Vagina (tissue), 2 donors: ENCODE data around the gene TRIM26. TPM values are rescaled to one million over a fixed set of nuclear protein-coding genes. Genes with fewer than 3 reads are reported as not detected.

Source experiments
- DNase-seq, 2 donors: peaks; one replicate each; pipeline ENCODE4 v3.0.0-alpha.2; 2017; ENCODE audit errors: extremely low spot score in 2 of 2
- H3K27ac ChIP-seq: fragments of 200-600 bp; sonication (generic); one replicate; pipeline ENCODE4 v1.5.1; 2019
- H3K27me3 ChIP-seq: fragments of 200-600 bp; sonication (generic); one replicate; pipeline ENCODE4 v1.5.1; 2019
- H3K36me3 ChIP-seq, 2 donors: fragments of 200-600 bp; sonication (generic); one replicate each; pipeline ENCODE4 v1.5.1; 2017 to 2019
- H3K4me1 ChIP-seq: fragments of 200-600 bp; sonication (generic); one replicate; pipeline ENCODE4 v1.5.1; 2019
- H3K4me3 ChIP-seq, 2 donors: fragments of 200-600 bp; sonication (generic); 1 replicate in 1 of 2; 2 replicates in 1 of 2; pipeline ENCODE4 v1.5.1; 2016 to 2019
- H3K9me3 ChIP-seq: fragments of 200-600 bp; sonication (generic); one replicate; pipeline ENCODE4 v1.5.1; 2019
- CTCF ChIP-seq, 3 experiments: fragments of 450-650 bp in 2 of 3; fragments of 200-600 bp in 1 of 3; sonication (generic) in 1 of 3; IDR thresholded peaks; one replicate each; pipeline ENCODE4 v1.5.1; 2017 to 2019; ENCODE audit warnings: antibody characterized with exemption in 3 of 3, mild to moderate bottlenecking in 2 of 3, moderate library complexity in 2 of 3
- POLR2A ChIP-seq, 2 donors: fragments of 450-650 bp; IDR thresholded peaks; one replicate each; pipeline ENCODE4 v1.6.1; 2017; ENCODE audit warnings: antibody characterized with exemption in 2 of 2, mild to moderate bottlenecking in 2 of 2, moderate library complexity in 2 of 2
- POLR2AphosphoS5 ChIP-seq, 2 donors: sonication (generic); formaldehyde crosslinking; IDR thresholded peaks; one replicate each; pipeline ENCODE4 v1.9.0; 2017; ENCODE audit warnings: antibody characterized with exemption in 2 of 2, mild to moderate bottlenecking in 2 of 2, low read depth in 1 of 2; ENCODE audit not compliant: insufficient read depth in 1 of 2
- intact Hi-C: fragments of 100-400 bp; cut with DNase I; formaldehyde crosslinking; loops from one replicate; pipeline ENCODE4 v1.15.1; 2023
- total RNA-seq: library from RNA; depleted of rRNA; stranded (reverse); fragments of >200 nt; gene quantifications from one replicate; pipeline ENCODE4 v1.2.3, GENCODE V29; 2016

Gene TRIM26
- total RNA-seq, 1 donor from 2014 or later, result 35.4 TPM

GRCh38 chr6:30214657-30214982 is 1.4 kb upstream of the TRIM26 start:
- Histone ChIP-seq H3K4me1 (peaks cover 36% of the 10 kb centered on the region), H3K4me3 (peak overlapping the region; percentile 92 to 94), H3K27ac (peak overlapping the region; percentile 99), H3K36me3 (no peaks in the 10 kb centered on the region), H3K27me3 (no peaks in the 10 kb centered on the region), H3K9me3 (no peaks in the 10 kb centered on the region)
- TF ChIP-seq POLR2AphosphoS5 (IDR thresholded peaks at IDR 0.05; ENCODE audit: insufficient read depth in 1 of 2, low read depth in 1 of 2) (no peak), CTCF (IDR thresholded peaks at IDR 0.05) (no peak), POLR2A (IDR thresholded peaks at IDR 0.05) (no peak)
- intact Hi-C loops, result no loop called here
- no peak for DNase-seq

GRCh38 chr6:30213957-30214656 is 901 bp upstream of the TRIM26 start:
- DNase-seq, result peak in 1 of 2 donors; percentile 91
- no peaks in the 10 kb centered on the region for H3K27me3 ChIP-seq
- intact Hi-C loops, result no loop called here
- TF ChIP-seq POLR2AphosphoS5 (IDR thresholded peaks at IDR 0.05; ENCODE audit: insufficient read depth in 1 of 2, low read depth in 1 of 2) (peak; percentile 23 to 53), POLR2A (IDR thresholded peaks at IDR 0.05) (peak in 1 of 2 donors; percentile 38), CTCF (IDR thresholded peaks at IDR 0.05) (no peak)
- H3K4me3 ChIP-seq, result peak overlapping the region; percentile 92 to 94
- H3K27ac ChIP-seq, result peak overlapping the region; percentile 99
- H3K9me3 ChIP-seq, result no peaks in the 10 kb centered on the region
- no peaks in the 10 kb centered on the region for H3K36me3 ChIP-seq
- peaks cover 41% of the 10 kb centered on the region for H3K4me1 ChIP-seq

- Histone ChIP-seq H3K36me3 (no peaks in the 10 kb centered on the region), H3K27ac (peak overlapping the region; percentile 99), H3K4me1 (peaks cover 44% of the 10 kb centered on the region), H3K4me3 (peak overlapping the region; percentile 92 to 94), H3K27me3 (no peaks in the 10 kb centered on the region), H3K9me3 (no peaks in the 10 kb centered on the region)
- intact Hi-C loops, result no loop called here
- TF ChIP-seq POLR2AphosphoS5 (IDR thresholded peaks at IDR 0.05; ENCODE audit: insufficient read depth in 1 of 2, low read depth in 1 of 2) (no peak), POLR2A (IDR thresholded peaks at IDR 0.05) (no peak), CTCF (IDR thresholded peaks at IDR 0.05) (no peak)
- DNase-seq, result no peak
Measured at GRCh38 chr6:30213667-30213956, 406 bp upstream of the TRIM26 start.

GRCh38 chr6:30211899-30212298 is 1.3 kb downstream of the TRIM26 start:
- intact Hi-C loops, result no loop called here
- Histone ChIP-seq H3K27me3 (no peaks in the 10 kb centered on the region), H3K27ac (peak overlapping the region; percentile 99), H3K4me1 (peaks cover 59% of the 10 kb centered on the region), H3K4me3 (peak overlapping the region; percentile 92 to 94), H3K9me3 (no peaks in the 10 kb centered on the region), H3K36me3 (no peaks in the 10 kb centered on the region)
- no peak for TF ChIP-seq POLR2A (IDR thresholded peaks at IDR 0.05)
- TF ChIP-seq POLR2AphosphoS5 (IDR thresholded peaks at IDR 0.05; ENCODE audit: insufficient read depth in 1 of 2, low read depth in 1 of 2), result no peak
- TF ChIP-seq CTCF (IDR thresholded peaks at IDR 0.05), result no peak
- no peak for DNase-seq

GRCh38 chr6:30211306-30211705 is 1.9 kb downstream of the TRIM26 start:
- H3K4me1 ChIP-seq, result peaks cover 65% of the 10 kb centered on the region
- no peaks in the 10 kb centered on the region for H3K36me3 ChIP-seq
- TF ChIP-seq POLR2AphosphoS5 (IDR thresholded peaks at IDR 0.05; ENCODE audit: insufficient read depth in 1 of 2, low read depth in 1 of 2) (no peak), POLR2A (IDR thresholded peaks at IDR 0.05) (no peak), CTCF (IDR thresholded peaks at IDR 0.05) (no peak)
- no peak for DNase-seq
- H3K4me3 ChIP-seq, result peak overlapping the region in 1 of 2 donors; percentile 3
- no peaks in the 10 kb centered on the region for H3K9me3 ChIP-seq
- intact Hi-C loops, result no loop called here
- no peaks in the 10 kb centered on the region for H3K27me3 ChIP-seq
- H3K27ac ChIP-seq, result no peak overlapping the region
